Heart left ventricle (tissue), 13 donors: ENCODE data around the gene ZMYM2.

Experiments used
- POLR2A ChIP-seq, 2 donors: fragments of 450-650 bp; IDR thresholded peaks; one replicate each; pipeline ENCODE4 v1.6.1; 2017; ENCODE audit warnings: antibody characterized with exemption in 2 of 2, mild to moderate bottlenecking in 2 of 2, moderate library complexity in 2 of 2
- TF ChIP-seq, protein P1 (sequence below), 12 donors: fragments of 200-600 bp; sonication (generic) in 4 of 12; IDR thresholded peaks; one replicate each; pipeline versions ENCODE4 v1.5.0 to v1.8.0; 2018 to 2022; ENCODE audit warnings: antibody characterized with exemption in 12 of 12, mild to moderate bottlenecking in 5 of 12
- donor health status: ischemic (EF 13 %, LVEDD 7.1; RV severe dilation, severe dysfunction).
- donor health status: DM: no; HTN: yes; CAD: no.
- donor health status: DM: no; HTN: no; CAD: no.
- donor health status: ischemic (EF 25% LVEDD 6.9; RV normal size, moderate dysfunction).
- donor health status: ischemic (EF 25% LVEDD 5.7; RV mildly dilated, moderate dysfunction).
- donor health status: ischemic (EF 35%, LVEDD 5.7; RV mildly dilated, moderate dysfunction).
- donor health status: nonischemic (EF 11% LVEDD 7.7; RV severe dilation, severe dysfunction).
- donor health status: DM: yes; HTN: yes; CAD: no.
- donor health status: PGD.
- donor health status: ischemic (EF 29% LVEDD 5.4; RV normal size, mild dysfunction).
- donor health status: nonischemic (EF 23%, LVEDD 6.1; RV moderate dilation, normal function).

DNA sequence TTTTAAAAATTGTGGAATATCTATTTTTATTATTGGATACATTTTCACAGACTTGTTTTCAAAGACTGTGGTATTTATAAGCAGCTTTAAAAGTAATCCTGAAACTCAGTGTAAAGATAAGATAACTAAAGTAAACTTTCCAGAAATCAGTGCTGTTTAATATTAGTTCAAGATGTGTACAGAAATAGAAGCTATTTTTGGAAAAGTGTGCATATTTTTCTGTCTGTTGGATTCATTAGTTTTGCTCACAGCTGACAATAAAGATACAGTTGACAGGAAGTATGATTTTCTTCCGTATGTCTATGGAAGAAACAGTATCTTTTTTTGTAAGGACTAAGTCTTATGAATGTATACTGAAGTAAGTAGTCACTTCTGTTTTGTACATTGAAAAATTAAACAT is 116.4 kb downstream of the ZMYM2 start:
- TF ChIP-seq, protein P1, sequence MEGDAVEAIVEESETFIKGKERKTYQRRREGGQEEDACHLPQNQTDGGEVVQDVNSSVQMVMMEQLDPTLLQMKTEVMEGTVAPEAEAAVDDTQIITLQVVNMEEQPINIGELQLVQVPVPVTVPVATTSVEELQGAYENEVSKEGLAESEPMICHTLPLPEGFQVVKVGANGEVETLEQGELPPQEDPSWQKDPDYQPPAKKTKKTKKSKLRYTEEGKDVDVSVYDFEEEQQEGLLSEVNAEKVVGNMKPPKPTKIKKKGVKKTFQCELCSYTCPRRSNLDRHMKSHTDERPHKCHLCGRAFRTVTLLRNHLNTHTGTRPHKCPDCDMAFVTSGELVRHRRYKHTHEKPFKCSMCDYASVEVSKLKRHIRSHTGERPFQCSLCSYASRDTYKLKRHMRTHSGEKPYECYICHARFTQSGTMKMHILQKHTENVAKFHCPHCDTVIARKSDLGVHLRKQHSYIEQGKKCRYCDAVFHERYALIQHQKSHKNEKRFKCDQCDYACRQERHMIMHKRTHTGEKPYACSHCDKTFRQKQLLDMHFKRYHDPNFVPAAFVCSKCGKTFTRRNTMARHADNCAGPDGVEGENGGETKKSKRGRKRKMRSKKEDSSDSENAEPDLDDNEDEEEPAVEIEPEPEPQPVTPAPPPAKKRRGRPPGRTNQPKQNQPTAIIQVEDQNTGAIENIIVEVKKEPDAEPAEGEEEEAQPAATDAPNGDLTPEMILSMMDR (IDR thresholded peaks at IDR 0.05) = no peak
- no peak for TF ChIP-seq POLR2A (IDR thresholded peaks at IDR 0.05)
